ENCODE data around the gene PCDHA9. TPM values are rescaled to one million over a fixed set of nuclear protein-coding genes. Genes with fewer than 3 reads are reported as not detected.

The PCDHA9 gene
- total and polyA plus RNA-seq, 2 donors: not detected

DNA sequence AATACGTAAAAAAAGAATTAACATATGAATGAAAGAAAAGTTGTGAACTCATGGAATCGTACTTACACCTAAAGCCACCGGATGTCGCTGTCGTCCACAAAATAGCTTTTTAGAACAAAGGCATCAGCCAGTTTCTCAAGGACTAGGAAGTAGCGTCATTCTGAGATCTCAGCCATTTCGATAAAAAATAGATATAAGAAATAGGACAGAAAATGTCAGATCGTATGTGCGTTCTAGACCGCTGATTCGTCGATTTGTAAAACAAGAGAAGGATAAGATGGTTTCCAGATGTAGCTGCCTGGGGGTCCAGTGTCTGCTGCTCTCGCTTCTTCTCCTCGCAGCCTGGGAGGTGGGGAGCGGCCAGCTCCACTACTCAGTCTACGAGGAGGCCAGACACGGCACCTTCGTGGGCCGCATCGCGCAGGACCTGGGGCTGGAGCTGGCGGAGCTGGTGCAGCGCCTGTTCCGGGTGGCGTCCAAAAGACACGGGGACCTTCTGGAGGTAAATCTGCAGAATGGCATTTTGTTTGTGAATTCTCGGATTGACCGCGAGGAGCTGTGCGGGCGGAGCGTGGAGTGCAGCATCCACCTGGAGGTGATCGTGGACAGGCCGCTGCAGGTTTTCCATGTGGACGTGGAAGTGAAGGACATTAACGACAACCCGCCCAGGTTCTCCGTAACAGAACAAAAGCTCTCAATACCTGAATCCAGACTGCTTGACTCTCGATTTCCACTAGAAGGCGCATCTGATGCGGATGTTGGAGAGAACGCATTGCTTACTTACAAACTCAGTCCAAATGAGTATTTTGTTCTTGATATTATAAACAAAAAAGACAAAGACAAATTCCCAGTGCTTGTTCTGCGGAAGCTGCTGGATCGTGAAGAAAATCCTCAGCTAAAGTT lies 7.8 kb downstream of the PCDHA9 start, which contains the start of gene PCDHA10:
PCDHA10 (plus strand) TSS at position 126 of the 903 bp plus-strand sequence; CDS start at position 278, 152 bp downstream.
- H3K9me3 ChIP-seq (ENCODE audit: control insufficient read depth in 2 of 2, insufficient read depth in 1 of 2, low read length in 1 of 2): peaks cover 0 to 17% of the 10 kb centered on the region in 2 donors
- DNase-seq (ENCODE audit: low read depth in 6 of 9, low spot score in 9 of 9): no peak
- WGBS: 36% methylated on average over 44 of the region's 44 CpGs
- H3K4me1 ChIP-seq (ENCODE audit: control insufficient read depth in 2 of 2, insufficient read depth in 2 of 2, low read length in 2 of 2): no peaks in the 10 kb centered on the region
- H3K27me3 ChIP-seq (ENCODE audit: control insufficient read depth in 2 of 2, insufficient read depth in 1 of 2, low read length in 1 of 2): peaks cover 0 to 2% of the 10 kb centered on the region in 2 donors
- H3K4me3 ChIP-seq (ENCODE audit: low read length in 2 of 2): no peak within 1 kb of the TSS
- H3K36me3 ChIP-seq (ENCODE audit: control insufficient read depth in 2 of 2, insufficient read depth in 2 of 2, low read length in 1 of 2): no peaks in the 10 kb centered on the region
- no peak within 1 kb of the TSS for H3K27ac ChIP-seq (ENCODE audit: low read depth in 1 of 2, low read length in 1 of 2)

- DNase-seq (ENCODE audit: low read depth in 6 of 9, low spot score in 9 of 9): no peak
- H3K27ac ChIP-seq (ENCODE audit: low read depth in 1 of 2, low read length in 1 of 2): no peak overlapping the region
- H3K27me3 ChIP-seq (ENCODE audit: control insufficient read depth in 2 of 2, insufficient read depth in 1 of 2, low read length in 1 of 2): peaks cover 0 to 2% of the 10 kb centered on the region in 2 donors
- whole genome bisulfite sequencing: 68% methylated on average over 94 of the region's 94 CpGs
- no peaks in the 10 kb centered on the region for H3K4me1 ChIP-seq (ENCODE audit: control insufficient read depth in 2 of 2, insufficient read depth in 2 of 2, low read length in 2 of 2)
- H3K36me3 ChIP-seq (ENCODE audit: control insufficient read depth in 2 of 2, insufficient read depth in 2 of 2, low read length in 1 of 2): no peaks in the 10 kb centered on the region
- H3K4me3 ChIP-seq (ENCODE audit: low read length in 2 of 2): no peak overlapping the region
- peaks cover under 1 to 25% of the 10 kb centered on the region in 2 donors for H3K9me3 ChIP-seq (ENCODE audit: control insufficient read depth in 2 of 2, insufficient read depth in 1 of 2, low read length in 1 of 2)
Measured at GRCh38 chr5:140857177-140857986, 9.2 kb downstream of the PCDHA9 start.

- WGBS: 63% methylated on average over 22 of the region's 22 CpGs
- Histone ChIP-seq H3K36me3 (ENCODE audit: control insufficient read depth in 2 of 2, insufficient read depth in 2 of 2, low read length in 1 of 2) (no peaks in the 10 kb centered on the region), H3K4me1 (ENCODE audit: control insufficient read depth in 2 of 2, insufficient read depth in 2 of 2, low read length in 2 of 2) (no peaks in the 10 kb centered on the region), H3K4me3 (ENCODE audit: low read length in 2 of 2) (no peak overlapping the region), H3K27ac (ENCODE audit: low read depth in 1 of 2, low read length in 1 of 2) (no peak overlapping the region), H3K9me3 (ENCODE audit: control insufficient read depth in 2 of 2, insufficient read depth in 1 of 2, low read length in 1 of 2) (peaks cover 3 to 30% of the 10 kb centered on the region in 2 donors), H3K27me3 (ENCODE audit: control insufficient read depth in 2 of 2, insufficient read depth in 1 of 2, low read length in 1 of 2) (peaks cover 0 to 4% of the 10 kb centered on the region in 2 donors)
- DNase-seq (ENCODE audit: low read depth in 6 of 9, low spot score in 9 of 9): no peak
Measured at GRCh38 chr5:140857987-140858240, 9.7 kb downstream of the PCDHA9 start.

- H3K4me3 ChIP-seq (ENCODE audit: low read length in 2 of 2): no peak overlapping the region
- no peaks in the 10 kb centered on the region for H3K36me3 ChIP-seq (ENCODE audit: control insufficient read depth in 2 of 2, insufficient read depth in 2 of 2, low read length in 1 of 2)
- peaks cover 0 to 2% of the 10 kb centered on the region in 2 donors for H3K27me3 ChIP-seq (ENCODE audit: control insufficient read depth in 2 of 2, insufficient read depth in 1 of 2, low read length in 1 of 2)
- peaks cover 4 to 27% of the 10 kb centered on the region in 2 donors for H3K9me3 ChIP-seq (ENCODE audit: control insufficient read depth in 2 of 2, insufficient read depth in 1 of 2, low read length in 1 of 2)
- 59% methylated on average over 76 of the region's 76 CpGs for WGBS
- no peak overlapping the region for H3K27ac ChIP-seq (ENCODE audit: low read depth in 1 of 2, low read length in 1 of 2)
- DNase-seq (ENCODE audit: low read depth in 6 of 9, low spot score in 9 of 9): no peak
- no peaks in the 10 kb centered on the region for H3K4me1 ChIP-seq (ENCODE audit: control insufficient read depth in 2 of 2, insufficient read depth in 2 of 2, low read length in 2 of 2)
Measured at GRCh38 chr5:140862441-140863295, 14.5 kb downstream of the PCDHA9 start.

GRCh38 chr5:140868721-140869554 lies 20.8 kb downstream of the PCDHA9 start, which contains the start of gene PCDHA11:
PCDHA11 (plus strand) TSS chr5:140868957; CDS start chr5:140869104, 147 bp downstream.
- Histone ChIP-seq H3K4me1 (ENCODE audit: control insufficient read depth in 2 of 2, insufficient read depth in 2 of 2, low read length in 2 of 2) (no peaks in the 10 kb centered on the region), H3K27me3 (ENCODE audit: control insufficient read depth in 2 of 2, insufficient read depth in 1 of 2, low read length in 1 of 2) (peaks cover 0 to 7% of the 10 kb centered on the region in 2 donors), H3K36me3 (ENCODE audit: control insufficient read depth in 2 of 2, insufficient read depth in 2 of 2, low read length in 1 of 2) (no peaks in the 10 kb centered on the region), H3K9me3 (ENCODE audit: control insufficient read depth in 2 of 2, insufficient read depth in 1 of 2, low read length in 1 of 2) (peaks cover 7 to 23% of the 10 kb centered on the region in 2 donors), H3K27ac (ENCODE audit: low read depth in 1 of 2, low read length in 1 of 2) (no peak within 1 kb of the TSS), H3K4me3 (ENCODE audit: low read length in 2 of 2) (no peak within 1 kb of the TSS)
- 21% methylated on average over 41 of the region's 41 CpGs for WGBS
- DNase-seq (ENCODE audit: low read depth in 6 of 9, low spot score in 9 of 9): no peak

DNA sequence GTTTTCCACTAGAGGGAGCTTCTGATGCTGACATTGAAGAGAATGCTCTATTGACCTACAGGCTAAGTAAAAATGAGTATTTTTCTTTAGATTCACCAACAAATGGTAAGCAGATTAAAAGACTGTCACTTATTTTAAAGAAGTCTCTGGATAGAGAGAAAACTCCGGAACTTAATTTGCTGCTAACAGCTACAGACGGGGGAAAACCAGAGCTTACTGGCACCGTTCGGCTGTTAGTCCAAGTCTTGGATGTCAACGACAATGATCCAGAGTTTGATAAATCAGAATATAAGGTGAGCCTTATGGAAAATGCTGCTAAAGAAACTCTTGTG lies 21.3 kb downstream of the PCDHA9 start:
- H3K36me3 ChIP-seq (ENCODE audit: control insufficient read depth in 2 of 2, insufficient read depth in 2 of 2, low read length in 1 of 2): no peaks in the 10 kb centered on the region
- H3K27me3 ChIP-seq (ENCODE audit: control insufficient read depth in 2 of 2, insufficient read depth in 1 of 2, low read length in 1 of 2): peaks cover 0 to 7% of the 10 kb centered on the region in 2 donors
- H3K4me1 ChIP-seq (ENCODE audit: control insufficient read depth in 2 of 2, insufficient read depth in 2 of 2, low read length in 2 of 2): no peaks in the 10 kb centered on the region
- H3K27ac ChIP-seq (ENCODE audit: low read depth in 1 of 2, low read length in 1 of 2): no peak overlapping the region
- no peak for DNase-seq (ENCODE audit: low read depth in 6 of 9, low spot score in 9 of 9)
- H3K9me3 ChIP-seq (ENCODE audit: control insufficient read depth in 2 of 2, insufficient read depth in 1 of 2, low read length in 1 of 2): peaks cover 7 to 23% of the 10 kb centered on the region in 2 donors
- H3K4me3 ChIP-seq (ENCODE audit: low read length in 2 of 2): no peak overlapping the region
- WGBS: 54% methylated on average over 5 of the region's 5 CpGs

- H3K27ac ChIP-seq (ENCODE audit: low read depth in 1 of 2, low read length in 1 of 2): no peak overlapping the region
- no peaks in the 10 kb centered on the region for H3K4me1 ChIP-seq (ENCODE audit: control insufficient read depth in 2 of 2, insufficient read depth in 2 of 2, low read length in 2 of 2)
- no peak for DNase-seq (ENCODE audit: low read depth in 6 of 9, low spot score in 9 of 9)
- H3K36me3 ChIP-seq (ENCODE audit: control insufficient read depth in 2 of 2, insufficient read depth in 2 of 2, low read length in 1 of 2): no peaks in the 10 kb centered on the region
- H3K27me3 ChIP-seq (ENCODE audit: control insufficient read depth in 2 of 2, insufficient read depth in 1 of 2, low read length in 1 of 2): peaks cover 0 to 11% of the 10 kb centered on the region in 2 donors
- H3K9me3 ChIP-seq (ENCODE audit: control insufficient read depth in 2 of 2, insufficient read depth in 1 of 2, low read length in 1 of 2): peaks cover 7 to 27% of the 10 kb centered on the region in 2 donors
- no peak overlapping the region for H3K4me3 ChIP-seq (ENCODE audit: low read length in 2 of 2)
- WGBS: 60% methylated on average over 114 of the region's 114 CpGs
Measured at GRCh38 chr5:140870221-140871201, 22.3 kb downstream of the PCDHA9 start.
